HCT116 (cell line): ENCODE results near the gene FAM163B. TPM values are rescaled to one million over a fixed set of nuclear protein-coding genes. Genes with fewer than 3 reads are reported as not detected.

Experiments
- ATAC-seq: fragments of 200-7000 bp; cut with Tn5 transposase; 2 replicates; pipeline ENCODE4 v1.9.1; 2020; ENCODE audit warnings: mild to moderate bottlenecking, moderate library complexity
- BruUV-seq: library from RNA; stranded (reverse); fragments of 400-500 nt; replicated peaks from 2 replicates; lab custom pipeline; 2021; lab: Mats Ljungman, UMichigan
- CTCF ChIA-PET: fragments of 300-600 bp; sonication (Branson Sonifier 250); formaldehyde crosslinking; loops from one replicate; lab custom pipeline; 2021; ENCODE audit warnings: antibody characterized with exemption; lab: Charles Lee
- POLR2A ChIA-PET: fragments of 300-600, 350-600 bp; sonication (Branson Sonifier 250); formaldehyde crosslinking; loops from one replicate; lab custom pipeline; 2021; ENCODE audit warnings: antibody characterized with exemption; lab: Charles Lee
- RAD21 ChIA-PET, 2 experiments: fragments of 300-600 bp; sonication (Branson Sonifier 250); formaldehyde crosslinking; loops; one replicate each; lab custom pipeline; 2023; ENCODE audit warnings: low total read pairs in 2 of 2; ENCODE audit not compliant: uncharacterized antibody in 2 of 2, unreplicated experiment in 2 of 2, low non-redundant PET in 1 of 2; lab: Charles Lee
- DNase-seq: peaks from one replicate; pipeline ENCODE4 v3.0.0-alpha.2; 2010; ENCODE audit warnings: low read depth, low spot score
- H2AFZ ChIP-seq: fragments of 200-600 bp; shearing (Covaris generic), sonication (generic); 2 replicates; pipeline ENCODE4 v1.6.1; 2017; ENCODE audit warnings: low read depth, mixed run types, mixed read lengths, antibody characterized with exemption, low read length; ENCODE audit not compliant: poor library complexity, severe bottlenecking
- H3K27ac ChIP-seq: 2 replicates; pipeline ENCODE4 v1.5.1; 2012; ENCODE audit warnings: low read depth, low read length
- H3K27me3 ChIP-seq: fragments of 200-600 bp; sonication (generic); 2 replicates; pipeline ENCODE4 v1.6.1; 2016; ENCODE audit warnings: mixed run types, low read length, mixed read lengths; ENCODE audit not compliant: insufficient read depth
- H3K36me3 ChIP-seq, 2 experiments: fragments of 200-500 bp in 1 of 2; fragments of 200-600 bp in 1 of 2; sonication (Bioruptor generic) in 1 of 2; sonication (generic) in 1 of 2; 2 replicates each; pipeline versions ENCODE4 v1.5.1 to v1.6.1; 2014 to 2016; ENCODE audit warnings: low read length in 2 of 2, inconsistent platforms in 1 of 2, mixed read lengths in 1 of 2, mixed run types in 1 of 2; ENCODE audit not compliant: insufficient read depth in 2 of 2, control insufficient read depth in 1 of 2
- H3K4me1 ChIP-seq, 2 experiments: fragments of 200-600 bp in 1 of 2; sonication (generic) in 1 of 2; 2 replicates each; pipeline versions ENCODE4 v1.5.1 to v1.6.1; 2012 to 2017; ENCODE audit warnings: low read length in 2 of 2, inconsistent platforms in 1 of 2, mild to moderate bottlenecking in 1 of 2, mixed read lengths in 1 of 2, mixed run types in 1 of 2, moderate library complexity in 1 of 2; ENCODE audit not compliant: insufficient read depth in 2 of 2, control insufficient read depth in 1 of 2
- H3K4me2 ChIP-seq: fragments of 200-600 bp; sonication (generic); 2 replicates; pipeline ENCODE4 v1.6.1; 2017; ENCODE audit warnings: mixed run types, low read length, mixed read lengths
- H3K4me3 ChIP-seq, 2 experiments: fragments of 200-600 bp in 1 of 2; sonication (generic) in 1 of 2; replicated peaks in 1 of 2; 2 replicates each; pipeline ENCODE4 v1.5.1; 2011 to 2016; ENCODE audit warnings: low read length in 2 of 2, control low read depth in 1 of 2, low read depth in 1 of 2, mild to moderate bottlenecking in 1 of 2, mixed read lengths in 1 of 2, mixed run types in 1 of 2
- H3K79me2 ChIP-seq: fragments of 200-600 bp; sonication (generic); 2 replicates; pipeline ENCODE4 v1.6.1; 2017; ENCODE audit warnings: mild to moderate bottlenecking, mixed run types, low read length, moderate library complexity, mixed read lengths; ENCODE audit not compliant: insufficient read depth
- H3K9ac ChIP-seq: fragments of 200-600 bp; sonication (generic); 2 replicates; pipeline ENCODE4 v1.6.1; 2016; ENCODE audit warnings: low read length, mixed read lengths
- H3K9me2 ChIP-seq: fragments of 200-600 bp; sonication (generic), shearing (Covaris generic); 2 replicates; pipeline ENCODE4 v1.6.1; 2017; ENCODE audit warnings: mixed run types, mild to moderate bottlenecking, moderate library complexity; ENCODE audit not compliant: insufficient read depth
- H3K9me3 ChIP-seq, 2 experiments: fragments of 200-500 bp in 1 of 2; fragments of 200-600 bp in 1 of 2; sonication (Bioruptor generic) in 1 of 2; sonication (generic) in 1 of 2; 2 replicates each; pipeline ENCODE4 v1.6.1; 2014 to 2017; ENCODE audit warnings: low read length in 2 of 2, mixed read lengths in 2 of 2, inconsistent platforms in 1 of 2, low read depth in 1 of 2, mild to moderate bottlenecking in 1 of 2, mixed run types in 1 of 2, moderate library complexity in 1 of 2; ENCODE audit not compliant: control insufficient read depth in 1 of 2, insufficient read depth in 1 of 2
- H4K20me1 ChIP-seq: fragments of 200-600 bp; sonication (generic), shearing (Covaris generic); 2 replicates; pipeline ENCODE4 v1.6.1; 2017; ENCODE audit warnings: mixed run types, mild to moderate bottlenecking, moderate library complexity; ENCODE audit not compliant: insufficient read depth
- ATF3 ChIP-seq: IDR thresholded peaks from 2 replicates; pipeline ENCODE4 v1.6.1; 2012
- CBX3 ChIP-seq: IDR thresholded peaks from 2 replicates; pipeline ENCODE4 v1.6.1; 2012; ENCODE audit warnings: low read depth
- CEBPB ChIP-seq: IDR thresholded peaks from 2 replicates; pipeline ENCODE4 v1.6.1; 2012; ENCODE audit warnings: low read depth
- EZH2 ChIP-seq: fragments of 200-600 bp; sonication (generic); IDR thresholded peaks from 2 replicates; pipeline ENCODE4 v1.6.1; 2017; ENCODE audit warnings: antibody characterized with exemption, mixed run types
- FOSL1 ChIP-seq: IDR thresholded peaks from 2 replicates; pipeline ENCODE4 v1.6.1; 2012; ENCODE audit warnings: low read depth
- RAD21 ChIP-seq: IDR thresholded peaks from 2 replicates; pipeline ENCODE4 v1.6.1; 2012; ENCODE audit warnings: low read depth, mild to moderate bottlenecking
- SP1 ChIP-seq: IDR thresholded peaks from 2 replicates; pipeline ENCODE4 v1.6.1; 2012; ENCODE audit warnings: low read depth
- YY1 ChIP-seq: IDR thresholded peaks from 2 replicates; pipeline ENCODE4 v1.6.1; 2011; ENCODE audit warnings: low read length, low read depth, moderate library complexity, mild to moderate bottlenecking; ENCODE audit not compliant: insufficient replicate concordance; ENCODE audit errors: extremely low read depth
- ZBTB33 ChIP-seq: IDR thresholded peaks from 2 replicates; pipeline ENCODE4 v1.6.1; 2011; ENCODE audit warnings: mild to moderate bottlenecking, low read length, moderate library complexity; ENCODE audit not compliant: insufficient replicate concordance; ENCODE audit errors: extremely low read depth
- ZFX ChIP-seq: fragments of 450-650 bp; IDR thresholded peaks from 2 replicates; pipeline ENCODE4 v1.6.1; 2017
- ZNF274 ChIP-seq: fragments of 200-500 bp; sonication (Bioruptor generic); IDR thresholded peaks from 2 replicates; pipeline ENCODE4 v1.6.1; 2014; ENCODE audit warnings: mild to moderate bottlenecking, low read depth, low read length, inconsistent platforms
- intact Hi-C: fragments of 100-400 bp; cut with micrococcal nuclease; formaldehyde crosslinking; loops from 2 replicates; pipeline ENCODE4 v1.10.0; 2022
- total RNA-seq: library from RNA; stranded (reverse); gene quantifications from one replicate; pipeline ENCODE4 v1.2.1, GENCODE V29; 2021; ENCODE audit not compliant: unreplicated experiment
- TF ChIP-seq, protein P1 (sequence below): IDR thresholded peaks from 2 replicates; pipeline ENCODE4 v1.6.1; 2012; ENCODE audit warnings: low read depth

Gene FAM163B
- total RNA-seq, 1 experiment from 2014 or later = not detected

GRCh38 chr9:133545494-133546286 is 63.5 kb downstream of the FAM163B start (continued):
- TF ChIP-seq, protein P1, sequence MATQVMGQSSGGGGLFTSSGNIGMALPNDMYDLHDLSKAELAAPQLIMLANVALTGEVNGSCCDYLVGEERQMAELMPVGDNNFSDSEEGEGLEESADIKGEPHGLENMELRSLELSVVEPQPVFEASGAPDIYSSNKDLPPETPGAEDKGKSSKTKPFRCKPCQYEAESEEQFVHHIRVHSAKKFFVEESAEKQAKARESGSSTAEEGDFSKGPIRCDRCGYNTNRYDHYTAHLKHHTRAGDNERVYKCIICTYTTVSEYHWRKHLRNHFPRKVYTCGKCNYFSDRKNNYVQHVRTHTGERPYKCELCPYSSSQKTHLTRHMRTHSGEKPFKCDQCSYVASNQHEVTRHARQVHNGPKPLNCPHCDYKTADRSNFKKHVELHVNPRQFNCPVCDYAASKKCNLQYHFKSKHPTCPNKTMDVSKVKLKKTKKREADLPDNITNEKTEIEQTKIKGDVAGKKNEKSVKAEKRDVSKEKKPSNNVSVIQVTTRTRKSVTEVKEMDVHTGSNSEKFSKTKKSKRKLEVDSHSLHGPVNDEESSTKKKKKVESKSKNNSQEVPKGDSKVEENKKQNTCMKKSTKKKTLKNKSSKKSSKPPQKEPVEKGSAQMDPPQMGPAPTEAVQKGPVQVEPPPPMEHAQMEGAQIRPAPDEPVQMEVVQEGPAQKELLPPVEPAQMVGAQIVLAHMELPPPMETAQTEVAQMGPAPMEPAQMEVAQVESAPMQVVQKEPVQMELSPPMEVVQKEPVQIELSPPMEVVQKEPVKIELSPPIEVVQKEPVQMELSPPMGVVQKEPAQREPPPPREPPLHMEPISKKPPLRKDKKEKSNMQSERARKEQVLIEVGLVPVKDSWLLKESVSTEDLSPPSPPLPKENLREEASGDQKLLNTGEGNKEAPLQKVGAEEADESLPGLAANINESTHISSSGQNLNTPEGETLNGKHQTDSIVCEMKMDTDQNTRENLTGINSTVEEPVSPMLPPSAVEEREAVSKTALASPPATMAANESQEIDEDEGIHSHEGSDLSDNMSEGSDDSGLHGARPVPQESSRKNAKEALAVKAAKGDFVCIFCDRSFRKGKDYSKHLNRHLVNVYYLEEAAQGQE = no peak
- no peak for TF ChIP-seq ZBTB33

DNA sequence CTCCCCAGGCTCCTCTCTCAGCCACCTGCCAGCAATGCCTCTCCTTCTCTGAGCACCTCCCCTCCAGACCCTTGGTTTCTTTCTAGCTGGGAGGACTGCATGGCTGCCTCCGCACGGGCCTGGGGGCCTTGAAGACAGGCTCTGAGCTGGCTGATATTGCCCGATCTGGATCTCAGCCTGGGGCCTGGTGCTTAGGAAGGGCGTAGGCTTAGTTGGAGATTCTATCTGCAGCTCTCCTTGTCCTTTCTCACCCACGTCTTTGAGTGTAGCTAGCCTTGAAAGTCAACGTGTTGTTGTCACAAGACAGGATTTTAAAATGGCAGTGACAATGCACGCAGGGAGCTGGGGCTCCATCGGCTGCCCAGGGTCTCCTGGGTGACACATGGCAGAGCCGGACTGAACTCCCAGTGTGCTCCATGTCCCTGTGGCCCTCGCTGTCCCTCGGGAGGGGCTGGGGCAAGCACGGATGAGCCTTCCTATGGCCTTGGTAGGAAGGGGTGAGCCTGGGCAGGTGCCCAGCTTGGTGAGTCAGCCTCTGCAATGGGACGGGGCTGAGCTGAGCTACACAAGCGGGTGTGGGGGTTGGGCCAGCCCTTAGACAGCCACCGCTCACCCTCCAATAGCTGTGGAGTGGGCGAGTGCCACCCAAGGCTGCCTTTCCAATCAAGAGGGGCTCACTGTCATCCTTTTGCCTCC is 65.3 kb downstream of the FAM163B start:
- no peak overlapping the region for H3K4me3 ChIP-seq
- H3K9me3 ChIP-seq = no peaks in the 10 kb centered on the region
- ChIA-PET RAD21 (no interaction called here), POLR2A (no interaction called here), CTCF (no interaction called here)
- BruUV-seq = no TSS peak
- intact Hi-C loops = no loop called here
- no peaks in the 10 kb centered on the region for H3K4me1 ChIP-seq
- H3K27ac ChIP-seq = no peak overlapping the region
- no peak overlapping the region for H3K9ac ChIP-seq
- no peak overlapping the region for H2AFZ ChIP-seq
- H3K27me3 ChIP-seq = no peaks in the 10 kb centered on the region
- no peak for DNase-seq
- no peaks in the 10 kb centered on the region for H3K36me3 ChIP-seq
- H3K9me2 ChIP-seq = no peaks in the 10 kb centered on the region
- no peaks in the 10 kb centered on the region for H4K20me1 ChIP-seq
- no peaks in the 10 kb centered on the region for H3K79me2 ChIP-seq
- H3K4me2 ChIP-seq = no peak overlapping the region
- ATAC-seq = no peak
- no peak for TF ChIP-seq ATF3
- no peak for TF ChIP-seq ZNF274
- no peak for TF ChIP-seq FOSL1
- no peak for TF ChIP-seq CEBPB
- TF ChIP-seq ZFX = no peak
- no peak for TF ChIP-seq SP1
- no peak for TF ChIP-seq ZBTB33
- TF ChIP-seq RAD21 = no peak
- TF ChIP-seq EZH2 = no peak
- TF ChIP-seq CBX3 = no peak
- no peak for TF ChIP-seq YY1
